NCI-H82 (cell line): Measurements from ENCODE around the gene ADAM22.

Source experiments
- DNase-seq: peaks from one replicate; lab custom pipeline; 2025; lab: John Stamatoyannopoulos, UW

Gene ADAM22

DNA sequence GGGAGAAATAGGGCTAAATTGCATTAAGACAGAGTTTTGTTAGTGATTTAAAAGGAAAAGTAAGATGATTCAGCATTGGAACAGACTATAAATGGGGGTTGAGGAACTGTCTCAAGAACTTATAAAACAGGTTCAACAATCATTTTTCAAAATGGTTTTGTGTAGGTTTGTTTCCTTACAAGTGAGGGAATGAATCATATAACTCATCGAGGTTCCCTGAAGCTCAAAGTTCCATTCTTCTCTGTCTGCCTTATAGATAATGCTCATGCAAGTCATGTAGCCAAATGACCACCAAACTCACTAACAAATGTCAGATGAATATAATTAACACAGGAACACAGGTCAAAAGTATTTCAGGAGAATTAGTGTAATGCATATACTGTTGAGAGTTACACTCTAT, 27.7 kb downstream of the ADAM22 start:
- DNase-seq, result no peak

DNA sequence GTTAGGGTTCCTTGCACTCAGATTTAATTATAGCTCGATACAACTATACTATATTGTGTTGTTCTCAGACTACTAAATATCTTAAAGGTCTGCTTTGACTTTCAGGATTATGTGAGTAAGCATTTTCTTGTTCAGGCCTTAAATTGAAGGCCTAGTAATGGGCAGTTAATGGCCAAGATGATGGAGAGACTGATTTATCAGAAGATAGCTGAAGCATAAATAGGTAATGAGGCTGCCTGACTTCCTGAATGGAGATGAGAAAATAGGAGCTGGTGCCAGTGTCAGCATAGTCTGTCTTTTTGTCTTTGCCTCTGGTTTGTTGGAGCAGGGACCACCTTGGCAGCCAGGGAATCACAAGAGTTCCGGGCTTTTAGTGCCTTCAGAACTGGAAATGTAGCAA, 32.2 kb downstream of the ADAM22 start:
- DNase-seq, result no peak

DNA sequence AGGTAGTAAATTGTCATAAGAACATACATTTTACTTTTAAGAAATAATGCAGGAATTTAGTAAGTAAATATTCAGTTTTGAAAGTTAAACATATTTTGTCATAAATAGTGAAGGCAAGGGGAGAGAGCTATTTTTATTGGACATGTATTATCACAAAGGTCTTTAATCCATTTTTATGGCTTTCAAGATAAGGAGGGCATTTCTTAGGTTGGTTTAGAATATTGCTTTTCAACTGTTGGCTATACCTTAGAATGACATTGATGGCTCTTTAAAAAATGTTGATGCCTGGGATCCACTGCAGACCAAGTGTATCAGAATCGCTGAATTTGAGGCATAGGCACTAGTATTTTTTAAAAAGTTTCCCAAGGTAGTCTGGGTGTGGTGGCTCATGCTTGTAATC, 34.0 kb downstream of the ADAM22 start:
- DNase-seq, result no peak

DNA sequence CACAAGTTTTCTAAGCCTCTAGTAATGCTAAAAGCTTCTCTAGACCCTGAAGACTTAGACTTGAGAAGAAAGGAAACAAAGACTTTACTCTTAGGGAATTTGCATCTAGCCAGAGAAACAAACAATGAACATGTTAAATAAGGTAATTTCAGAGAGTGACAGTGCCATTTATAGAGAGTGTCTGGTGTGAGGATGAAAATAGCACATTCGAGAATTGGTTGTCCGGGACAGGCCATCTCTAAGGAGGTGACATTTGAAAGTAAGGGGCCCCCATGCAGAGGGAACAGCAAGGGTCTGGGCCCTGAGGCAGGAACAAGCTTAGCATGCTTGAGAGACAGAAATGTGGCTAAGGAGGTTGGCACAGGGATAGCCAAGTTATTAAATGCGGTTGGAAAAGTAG, 48.1 kb downstream of the ADAM22 start:
- DNase-seq, result no peak

DNA sequence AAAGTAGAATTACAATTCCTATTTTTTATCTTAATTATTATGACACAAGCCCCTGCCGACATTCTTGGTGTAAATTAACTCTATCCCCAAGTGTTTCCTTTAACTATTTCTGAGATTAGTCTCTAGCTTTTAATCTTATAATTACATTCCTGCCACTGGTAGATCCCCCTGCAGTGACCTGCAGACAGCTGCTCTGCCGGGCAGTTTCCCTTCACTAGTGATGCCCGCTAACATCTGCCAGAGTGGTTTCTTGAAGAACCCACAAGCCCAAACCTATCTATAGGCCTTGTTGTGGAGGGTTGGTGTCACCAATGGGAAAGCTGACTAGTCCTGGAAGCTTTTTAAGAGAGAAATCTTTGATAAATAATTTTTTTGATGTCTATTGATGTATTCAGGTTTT, 50.0 kb downstream of the ADAM22 start:
- DNase-seq, result peak; percentile 69

DNA sequence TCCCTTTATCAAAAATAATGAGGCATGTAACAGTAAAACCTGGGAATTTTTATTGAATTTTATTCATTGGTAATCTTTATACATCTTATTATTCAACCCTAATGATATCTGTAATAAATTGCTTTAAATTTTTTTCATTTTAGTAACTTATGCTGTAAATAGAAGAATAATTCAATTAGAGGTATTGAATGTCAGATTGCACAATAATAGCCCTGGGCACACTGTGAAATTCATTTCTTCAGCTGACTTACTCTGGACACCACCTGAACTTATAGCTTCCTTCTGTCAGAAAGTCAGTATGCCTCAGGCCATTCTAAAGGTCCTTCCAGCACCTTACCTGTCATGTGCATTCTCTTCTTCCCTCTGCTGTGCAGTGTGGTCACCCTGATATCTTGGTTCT, 59.2 kb downstream of the ADAM22 start:
- DNase-seq, result no peak

DNA sequence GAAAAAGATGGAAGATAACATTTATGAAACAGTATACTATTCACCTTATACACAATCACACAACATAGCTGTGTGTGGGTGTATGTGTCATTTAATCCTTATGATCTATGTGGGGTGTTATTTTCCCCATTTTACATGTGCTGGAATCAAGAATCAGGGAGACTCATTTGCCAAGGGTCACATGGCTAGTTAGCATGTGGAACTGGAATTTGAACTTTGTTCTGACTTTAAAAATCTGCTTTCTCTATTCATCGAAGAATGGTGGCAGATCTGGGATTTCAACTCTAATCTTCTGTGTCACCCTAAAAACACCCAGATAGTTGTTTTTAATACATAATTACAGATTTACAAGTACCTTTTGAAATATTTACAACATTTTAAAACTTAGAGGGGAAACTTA, 65.2 kb downstream of the ADAM22 start:
- DNase-seq, result no peak

DNA sequence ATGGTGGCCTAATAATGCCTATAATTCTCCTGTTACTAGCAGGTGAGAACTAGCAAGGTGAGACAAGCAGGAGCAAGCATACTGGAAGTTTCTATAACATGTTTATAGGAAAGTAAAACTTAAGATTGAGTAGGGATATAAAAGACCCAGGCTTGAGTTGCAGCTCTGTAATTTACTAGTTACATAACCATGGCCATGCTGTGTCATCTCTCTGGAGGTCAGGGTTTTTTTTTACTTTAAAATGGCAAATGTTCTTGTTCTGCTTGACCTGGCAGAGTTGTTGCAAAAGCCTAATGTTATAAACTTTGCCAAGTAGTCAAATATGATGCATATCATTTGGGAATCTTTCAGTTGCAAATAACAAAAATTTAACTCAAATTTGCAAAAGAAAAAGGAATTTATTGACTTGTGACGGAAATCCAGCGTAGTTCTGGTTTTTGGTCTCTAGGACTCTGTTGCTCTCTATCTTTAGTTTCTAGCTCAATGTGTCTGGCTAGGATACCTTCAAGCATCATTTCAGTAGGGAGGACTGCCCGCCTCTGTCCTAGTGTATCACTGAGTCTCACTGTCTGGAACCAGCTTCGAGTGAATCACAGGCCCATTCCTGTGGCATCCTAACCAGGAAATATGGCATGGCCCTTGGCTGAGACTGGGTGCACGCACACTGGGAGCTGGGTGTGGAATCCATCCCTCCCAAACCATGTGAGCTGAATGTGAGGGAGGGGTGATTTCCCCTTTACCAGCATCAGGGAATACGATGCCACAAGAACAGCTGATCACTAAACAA, 67.9 kb downstream of the ADAM22 start:
- DNase-seq, result no peak

DNA sequence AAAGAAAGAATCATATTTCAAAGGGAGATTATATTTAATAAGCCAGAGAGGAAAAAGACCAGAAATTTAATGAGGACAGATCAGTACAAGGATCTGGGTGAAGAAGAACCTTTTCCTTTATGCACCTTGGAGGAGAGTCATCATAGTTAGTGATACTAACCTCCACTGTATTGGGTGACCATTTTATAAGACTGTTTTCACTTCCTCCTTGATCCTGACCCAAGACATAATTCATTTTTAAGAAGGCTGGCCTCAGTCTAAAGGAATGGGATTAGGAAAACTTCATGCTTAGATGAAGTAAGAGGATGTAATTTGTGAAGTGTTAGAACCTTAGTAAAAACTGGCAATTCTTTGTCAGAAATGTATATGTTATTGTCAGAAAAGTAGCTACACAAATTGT, 68.6 kb downstream of the ADAM22 start:
- DNase-seq, result no peak

DNA sequence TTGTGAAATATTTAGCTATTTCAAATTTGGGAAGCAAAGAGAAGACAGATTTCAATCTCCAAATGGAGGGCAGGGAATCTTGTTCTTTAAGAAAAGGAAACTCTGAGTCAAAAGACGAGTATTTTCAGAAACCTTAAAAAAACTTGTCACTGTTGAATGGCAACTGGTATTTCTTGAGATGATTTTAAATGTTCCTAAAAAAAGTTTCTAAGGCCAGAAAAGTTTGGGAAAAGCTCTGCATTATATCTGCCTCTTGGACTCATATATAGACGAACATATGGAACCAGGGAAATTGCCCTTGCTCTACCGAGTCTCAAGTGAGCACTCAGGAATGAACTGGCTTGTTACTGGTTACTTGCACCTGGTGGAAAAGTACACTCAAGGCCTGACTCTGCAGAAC, 69.5 kb downstream of the ADAM22 start:
- no peak for DNase-seq

DNA sequence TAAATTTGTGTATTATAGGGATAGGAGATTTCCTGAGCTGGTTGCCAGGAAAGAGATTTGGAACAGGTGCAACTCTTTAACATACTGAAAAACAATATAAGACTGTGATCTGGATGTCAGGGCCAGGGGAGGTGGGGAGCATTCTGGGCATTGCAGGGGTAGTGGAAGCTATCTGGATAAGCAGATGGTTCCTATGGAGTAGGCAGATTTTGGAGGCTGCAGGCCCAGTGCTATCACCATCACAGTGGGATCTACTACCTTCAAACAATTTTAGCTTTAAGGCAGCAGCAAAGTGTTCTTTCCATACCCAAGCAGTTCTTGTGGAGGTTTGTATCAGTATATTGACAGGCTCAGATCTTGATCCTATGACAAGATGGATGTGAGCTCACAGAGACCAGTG, 71.1 kb downstream of the ADAM22 start:
- no peak for DNase-seq

DNA sequence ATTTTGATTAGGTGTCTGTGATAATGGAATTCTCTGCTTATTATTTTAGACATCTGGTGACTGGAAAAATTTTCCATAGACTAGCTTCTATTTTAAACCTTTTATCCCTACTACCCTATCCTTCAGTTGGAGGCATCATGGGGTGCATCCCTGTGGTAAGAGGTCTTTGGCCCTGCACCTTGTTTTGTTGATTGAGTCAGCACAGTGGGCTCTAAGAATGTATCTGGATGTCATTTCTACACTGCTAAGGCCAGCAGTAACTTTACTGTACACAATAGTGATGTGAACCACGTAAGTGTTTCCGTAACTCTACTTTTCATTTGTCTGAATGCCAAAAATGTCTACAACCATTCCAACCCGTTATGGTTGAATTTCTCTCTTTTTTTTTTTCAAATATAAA, 75.6 kb downstream of the ADAM22 start:
- no peak for DNase-seq

DNA sequence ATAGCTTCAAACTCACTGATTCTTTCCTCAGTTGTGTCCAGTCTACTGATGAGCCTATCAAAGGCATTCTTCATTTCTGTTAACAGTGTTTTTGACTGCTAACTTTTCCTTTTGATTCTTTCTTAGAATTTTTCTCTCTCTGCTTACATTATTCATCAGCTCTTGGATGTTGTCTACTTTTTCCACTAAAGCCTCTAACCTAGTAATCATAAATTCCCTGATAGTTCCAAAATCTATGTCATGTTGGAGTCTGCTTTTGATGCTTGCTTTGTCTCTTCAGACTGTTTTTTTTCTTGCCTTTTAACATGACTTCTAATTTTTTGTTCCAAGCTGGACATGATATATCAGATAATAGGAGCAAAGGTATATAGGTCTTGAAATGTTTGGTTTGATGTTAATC, 78.0 kb downstream of the ADAM22 start:
- no peak for DNase-seq

DNA sequence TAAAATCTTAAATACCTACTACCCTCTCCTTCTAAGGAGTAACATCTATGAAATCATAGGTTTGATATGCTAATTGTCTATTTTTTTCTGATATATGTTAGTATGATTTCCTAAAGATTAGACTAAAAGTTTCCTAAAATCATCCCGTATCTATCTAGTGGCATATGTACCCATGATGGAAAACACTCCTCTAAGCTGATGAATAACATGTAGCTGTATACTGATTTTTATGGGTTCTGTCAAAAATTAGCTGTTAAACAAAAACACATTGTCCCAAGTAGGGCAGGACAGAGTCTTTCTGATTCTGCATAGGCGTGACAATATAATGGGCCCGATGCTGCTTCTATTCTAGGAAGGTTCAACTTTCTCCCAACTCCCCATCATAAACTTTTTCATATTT, 79.9 kb downstream of the ADAM22 start:
- DNase-seq, result no peak

DNA sequence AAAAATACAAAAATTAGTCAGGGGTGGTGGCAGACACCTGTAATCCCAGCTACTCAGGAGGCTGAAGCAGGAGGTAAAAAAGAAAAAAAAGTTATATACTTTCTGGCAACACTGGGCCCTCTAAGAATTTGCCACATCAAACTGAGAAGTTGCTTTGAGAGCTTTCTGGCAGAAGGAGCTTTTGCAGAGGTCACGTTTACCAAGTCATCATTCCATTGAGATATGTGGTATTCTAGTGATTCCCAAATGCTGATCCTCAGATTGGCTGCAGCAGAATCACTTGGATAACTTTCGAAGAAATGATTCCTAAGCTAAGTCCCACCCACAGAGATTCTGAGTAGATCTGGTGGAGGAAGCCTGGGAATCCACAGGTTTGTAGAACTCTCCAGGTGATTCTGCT, 80.5 kb downstream of the ADAM22 start:
- no peak for DNase-seq

DNA sequence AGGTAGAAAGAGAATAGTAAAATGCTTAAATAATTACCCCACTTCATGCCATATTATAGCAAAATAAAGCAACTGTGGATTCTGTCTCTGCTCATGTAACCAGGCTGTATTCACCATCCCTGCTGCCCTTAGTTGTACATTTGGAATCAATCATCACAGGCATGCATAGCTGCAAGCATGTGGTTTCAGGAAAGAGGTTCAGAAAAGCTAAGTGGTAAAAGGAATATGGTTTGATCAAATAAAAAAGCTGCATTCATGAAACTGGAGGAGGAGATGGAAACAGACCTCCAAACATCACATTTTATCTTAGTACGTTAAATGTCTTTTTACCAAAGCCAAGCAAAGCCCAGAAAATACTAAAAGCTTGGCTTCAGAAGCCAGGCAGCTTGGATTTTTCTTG, 81.3 kb downstream of the ADAM22 start:
- no peak for DNase-seq

DNA sequence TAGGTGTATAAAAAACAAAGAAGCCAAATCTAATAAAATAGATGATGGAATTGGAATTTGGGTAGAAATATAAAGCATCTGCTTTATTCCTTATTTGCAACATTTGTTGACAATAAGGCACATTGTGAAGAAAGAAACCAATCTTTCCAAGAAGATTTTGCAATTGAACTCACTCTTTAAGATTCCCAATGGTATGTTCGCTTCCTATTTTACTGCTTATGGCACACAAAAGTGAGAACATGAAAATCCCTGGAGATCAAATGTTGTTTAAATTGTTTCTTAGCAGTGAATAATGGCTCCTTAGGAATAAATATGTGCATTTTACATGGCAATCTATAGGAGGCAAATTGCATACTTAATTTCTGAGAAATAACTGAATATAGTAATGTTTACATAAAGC, 84.5 kb downstream of the ADAM22 start:
- no peak for DNase-seq

DNA sequence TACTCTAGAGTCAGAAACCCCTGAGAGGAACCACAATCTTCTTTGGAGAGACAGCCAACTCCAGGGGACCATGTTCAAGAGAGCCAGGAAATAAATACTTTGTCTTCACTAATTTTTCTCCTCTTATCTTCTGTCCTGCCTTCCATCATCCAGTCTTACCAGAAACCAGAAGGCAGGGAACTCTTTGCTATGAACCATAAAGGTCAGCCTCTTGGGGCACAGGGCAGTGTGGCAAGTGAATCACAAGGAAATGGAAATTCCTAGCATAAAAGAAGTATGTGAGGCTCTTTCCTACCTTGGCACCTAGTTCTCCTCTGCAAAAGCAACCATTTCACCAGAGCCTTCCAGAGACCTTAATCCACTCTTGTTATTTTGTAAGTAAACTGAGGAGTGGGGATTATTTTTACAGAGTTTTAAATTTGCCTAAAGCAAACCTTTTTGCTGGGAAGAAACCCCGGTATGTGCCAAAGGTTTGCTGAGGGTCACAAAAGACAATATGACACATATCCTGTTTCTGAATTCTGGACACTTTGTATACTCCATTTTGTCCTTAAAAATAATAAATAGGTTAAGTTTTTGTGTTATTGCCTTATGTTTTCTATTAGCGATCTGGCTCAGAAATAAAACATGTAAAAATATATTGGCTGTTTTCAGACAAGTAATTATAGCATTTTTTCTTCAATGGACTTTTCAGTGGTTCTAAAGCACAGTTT, 87.1 kb downstream of the ADAM22 start:
- no peak for DNase-seq

DNA sequence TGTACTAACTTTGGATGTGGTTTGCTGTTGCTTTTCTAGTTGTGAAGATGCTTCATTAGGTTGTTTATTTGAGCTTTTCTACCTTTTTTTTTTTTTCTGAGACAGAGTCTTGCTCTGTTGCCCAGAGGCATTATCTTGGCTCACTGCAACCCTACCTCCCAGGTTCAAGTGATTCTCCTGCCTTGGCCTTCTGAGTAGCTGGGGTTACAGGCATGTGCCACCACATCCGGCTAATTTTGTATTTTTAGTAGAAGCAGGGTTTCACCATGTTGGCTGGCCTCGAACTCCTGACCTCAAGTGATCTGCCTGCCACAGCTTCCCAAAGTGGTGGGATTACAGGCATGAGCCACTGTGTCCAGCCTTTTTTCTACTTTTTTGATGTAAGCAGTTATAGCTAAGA, 93.7 kb downstream of the ADAM22 start:
- DNase-seq, result no peak

DNA sequence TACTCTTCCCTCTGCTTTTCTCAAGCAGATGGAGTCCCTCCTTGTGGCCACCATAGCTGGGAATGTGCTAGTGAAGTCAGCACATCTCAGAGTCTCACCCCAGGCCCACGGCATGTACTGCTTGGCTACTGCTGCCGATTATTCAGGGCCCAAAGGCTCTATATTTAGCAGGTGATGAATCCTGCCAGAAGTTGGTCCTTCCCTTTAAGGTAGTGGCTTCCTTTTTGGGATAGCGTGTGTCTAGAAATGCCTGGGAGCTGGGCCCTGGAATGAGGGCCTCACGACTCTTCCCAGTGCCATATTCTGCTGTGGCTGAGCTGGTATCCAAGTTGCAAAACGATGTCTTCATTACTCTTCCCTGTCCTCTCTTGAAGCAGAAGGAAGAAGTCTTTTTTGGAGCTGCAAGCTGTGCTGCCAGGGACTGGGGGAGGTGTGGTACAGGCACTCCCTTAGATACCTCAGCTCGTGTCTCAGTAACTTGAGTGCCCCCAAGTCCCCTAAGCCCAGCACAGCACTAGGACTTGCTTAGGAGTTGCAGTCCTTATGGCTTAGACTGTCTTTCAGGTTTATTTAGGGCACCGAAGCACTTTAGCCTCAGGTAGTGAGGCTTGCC, 100.1 kb downstream of the ADAM22 start:
- DNase-seq, result no peak

DNA sequence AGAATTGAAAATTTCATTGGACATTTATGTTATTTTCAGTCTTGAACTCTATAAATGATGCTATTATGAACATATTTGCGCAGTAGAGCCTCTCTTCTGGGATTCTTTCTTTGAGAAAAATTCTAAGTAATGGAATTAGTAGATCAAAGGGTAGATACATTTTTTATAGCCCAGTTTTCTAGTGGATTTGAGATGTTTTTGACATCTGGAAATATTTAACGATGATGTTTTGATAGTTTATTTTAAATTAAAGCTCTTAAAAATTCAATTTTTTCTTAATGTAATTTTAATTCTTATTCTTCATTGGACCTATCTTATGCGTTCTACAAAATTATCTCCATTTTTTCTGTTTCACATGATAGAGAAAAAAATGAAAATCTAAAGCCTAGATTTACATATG, 103.0 kb downstream of the ADAM22 start:
- DNase-seq, result no peak

DNA sequence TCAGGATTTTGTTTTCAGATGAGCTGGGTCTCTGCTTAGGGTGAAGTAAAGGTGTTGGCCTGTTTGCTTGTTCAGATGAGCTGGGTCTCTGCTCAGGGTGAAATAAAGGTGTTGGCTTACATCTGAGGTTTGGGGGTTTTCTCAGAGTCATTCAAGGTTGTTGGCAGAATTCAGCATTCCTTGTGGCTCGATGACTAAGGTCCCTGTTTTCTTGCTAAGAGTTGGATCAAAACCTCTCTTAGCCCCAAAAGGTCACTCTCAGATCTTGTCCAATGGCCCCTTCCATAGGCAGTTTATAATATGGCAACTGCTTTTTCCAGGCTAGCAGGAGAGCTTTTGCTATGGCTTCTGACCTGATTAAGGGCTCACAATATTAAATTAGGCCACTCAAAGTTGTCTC, 106.6 kb downstream of the ADAM22 start:
- no peak for DNase-seq

DNA sequence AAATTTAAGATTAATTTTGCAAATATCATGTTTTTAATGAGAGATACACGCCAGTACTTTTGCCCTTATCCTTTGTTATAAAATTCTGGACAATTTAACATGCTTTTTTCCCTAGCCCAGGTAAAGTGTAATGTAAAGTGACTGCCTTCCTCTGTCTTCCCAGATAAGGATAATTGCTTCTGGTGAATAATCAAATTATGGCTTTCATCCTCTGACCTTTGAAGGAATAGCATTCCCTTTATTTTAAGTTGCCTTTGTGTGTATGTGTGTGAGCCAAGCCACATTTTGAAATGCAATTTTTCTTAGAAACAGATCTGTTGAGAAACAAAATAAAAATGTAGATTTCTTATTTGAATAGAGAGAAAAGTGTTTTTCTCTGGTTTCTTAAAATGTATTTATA, 107.5 kb downstream of the ADAM22 start:
- DNase-seq, result no peak

DNA sequence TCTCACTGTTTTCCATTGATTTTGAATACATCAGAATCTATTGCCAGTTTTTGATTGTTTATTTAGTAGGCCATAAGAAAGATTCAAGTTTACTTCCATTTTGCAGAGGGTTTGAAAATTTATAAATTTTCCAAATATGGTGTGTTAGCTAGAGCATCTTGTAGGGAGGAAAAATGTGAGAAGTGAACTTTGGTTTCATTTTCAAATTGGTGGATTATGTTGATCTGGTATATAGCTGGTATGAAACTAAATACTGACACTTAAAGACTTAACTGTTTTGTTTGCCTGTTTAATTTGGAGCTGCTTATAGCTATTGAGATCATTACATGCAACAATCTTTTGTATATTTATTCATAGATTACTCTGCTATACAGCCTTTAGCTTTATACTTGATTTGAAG, 108.1 kb downstream of the ADAM22 start:
- no peak for DNase-seq
